ENCODE results near the gene SNRPA1. TPM values are rescaled to one million over a fixed set of nuclear protein-coding genes. Genes with fewer than 3 reads are reported as not detected.

The SNRPA1 gene
- total and polyA plus RNA-seq, 2 donors (not counting 3 experiments of a cell fraction or from before 2014, with no cell fraction given) = 68.5 to 82.7 TPM

DNA sequence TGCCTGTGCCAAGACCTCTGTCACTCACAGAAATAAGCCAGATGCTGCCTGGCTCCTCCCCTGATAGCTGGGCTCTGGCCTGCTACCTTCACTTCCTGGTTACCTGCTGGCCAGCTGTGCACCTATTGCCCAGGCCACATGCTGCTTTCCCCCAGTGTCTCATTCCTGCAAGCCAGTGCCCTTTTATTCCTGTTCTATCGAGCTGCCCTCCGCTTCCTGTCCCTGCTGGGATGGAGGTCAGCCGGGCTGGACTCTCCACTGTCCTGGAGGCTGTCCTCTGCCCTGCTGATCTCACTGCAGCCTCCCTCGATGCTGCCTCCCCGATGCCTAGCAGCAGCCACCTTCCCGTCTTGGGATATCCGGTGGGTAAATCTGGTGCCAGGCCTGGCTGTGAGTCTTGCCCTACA is 37.0 kb upstream of the SNRPA1 start:
- Histone ChIP-seq H3K79me2 (ENCODE audit: control insufficient read depth, insufficient read depth, low read length) (no peaks in the 10 kb centered on the region), H3K36me3 (ENCODE audit: control insufficient read depth in 2 of 2, extremely low read depth in 1 of 2, insufficient read depth in 2 of 2, low read length in 2 of 2) (no peaks in the 10 kb centered on the region), H3K9me3 (replicated peaks; ENCODE audit: control insufficient read depth, insufficient read depth, low read length) (no peaks in the 10 kb centered on the region), H3K9me1 (replicated peaks; ENCODE audit: control insufficient read depth, extremely low read depth, insufficient read depth, low read length) (no peaks in the 10 kb centered on the region), H3K27me3 (ENCODE audit: control insufficient read depth in 2 of 2, insufficient read depth in 2 of 2, low read length in 2 of 2) (no peaks in the 10 kb centered on the region), H3K4me3 (replicated peaks in 1 of 3; ENCODE audit: insufficient read depth in 1 of 3, low read depth in 1 of 3, low read length in 3 of 3) (no peak overlapping the region), H3K27ac (ENCODE audit: insufficient read depth, low read depth, low read length) (no peak overlapping the region), H2AFZ (ENCODE audit: low read depth, low read length) (no peak overlapping the region), H3K9ac (replicated peaks; ENCODE audit: extremely low read depth, insufficient read depth, low read length) (no peak overlapping the region), H4K20me1 (replicated peaks; ENCODE audit: control insufficient read depth, extremely low read depth, insufficient read depth, low read length) (no peaks in the 10 kb centered on the region), H3K4me1 (ENCODE audit: control insufficient read depth, extremely low read depth, insufficient read depth, low read length) (no peaks in the 10 kb centered on the region), H3K4me2 (ENCODE audit: insufficient read depth, low read length) (no peak overlapping the region)
- no TSS peak for BruUV-seq (replicated peaks)
- ChIA-PET POLR2A (no interaction called here), CTCF (interaction anchor here (1.7 kb wide), 1 partner anchor 12 kb away, joined by 5 read pairs; no protein-coding TSS in a partner anchor)
- intact Hi-C loops (cut with micrococcal nuclease) = no loop called here
- TF ChIP-seq FOS (IDR thresholded peaks at IDR 0.05; ENCODE audit: borderline replicate concordance, insufficient read depth, low read length) = no peak
- no peak for TF ChIP-seq EZH2 (IDR thresholded peaks at IDR 0.05; ENCODE audit: borderline replicate concordance, low read depth, low read length, severe bottlenecking)
- no peak for TF ChIP-seq POLR2A (IDR thresholded peaks at IDR 0.05; ENCODE audit: low read depth, low read length)
- TF ChIP-seq JUN (IDR thresholded peaks at IDR 0.05; ENCODE audit: borderline replicate concordance, insufficient read depth, insufficient read length, low read depth) = no peak
- no peak for TF ChIP-seq GATA2 (IDR thresholded peaks at IDR 0.05; ENCODE audit: insufficient read depth, insufficient read length, low read depth, low read length)
- TF ChIP-seq POLR2AphosphoS5 (IDR thresholded peaks at IDR 0.05; ENCODE audit: insufficient read depth, low read depth, low read length) = no peak
- TF ChIP-seq, protein P1, sequence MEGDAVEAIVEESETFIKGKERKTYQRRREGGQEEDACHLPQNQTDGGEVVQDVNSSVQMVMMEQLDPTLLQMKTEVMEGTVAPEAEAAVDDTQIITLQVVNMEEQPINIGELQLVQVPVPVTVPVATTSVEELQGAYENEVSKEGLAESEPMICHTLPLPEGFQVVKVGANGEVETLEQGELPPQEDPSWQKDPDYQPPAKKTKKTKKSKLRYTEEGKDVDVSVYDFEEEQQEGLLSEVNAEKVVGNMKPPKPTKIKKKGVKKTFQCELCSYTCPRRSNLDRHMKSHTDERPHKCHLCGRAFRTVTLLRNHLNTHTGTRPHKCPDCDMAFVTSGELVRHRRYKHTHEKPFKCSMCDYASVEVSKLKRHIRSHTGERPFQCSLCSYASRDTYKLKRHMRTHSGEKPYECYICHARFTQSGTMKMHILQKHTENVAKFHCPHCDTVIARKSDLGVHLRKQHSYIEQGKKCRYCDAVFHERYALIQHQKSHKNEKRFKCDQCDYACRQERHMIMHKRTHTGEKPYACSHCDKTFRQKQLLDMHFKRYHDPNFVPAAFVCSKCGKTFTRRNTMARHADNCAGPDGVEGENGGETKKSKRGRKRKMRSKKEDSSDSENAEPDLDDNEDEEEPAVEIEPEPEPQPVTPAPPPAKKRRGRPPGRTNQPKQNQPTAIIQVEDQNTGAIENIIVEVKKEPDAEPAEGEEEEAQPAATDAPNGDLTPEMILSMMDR (IDR thresholded peaks at IDR 0.05; ENCODE audit: extremely low read depth in 1 of 2, insufficient read depth in 1 of 2, low read depth in 1 of 2, low read length in 2 of 2) = no peak
- TF ChIP-seq, protein P2, sequence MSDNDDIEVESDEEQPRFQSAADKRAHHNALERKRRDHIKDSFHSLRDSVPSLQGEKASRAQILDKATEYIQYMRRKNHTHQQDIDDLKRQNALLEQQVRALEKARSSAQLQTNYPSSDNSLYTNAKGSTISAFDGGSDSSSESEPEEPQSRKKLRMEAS (IDR thresholded peaks at IDR 0.05; ENCODE audit: insufficient read depth, insufficient read length) = no peak
- dilution Hi-C loops (cut with MboI; ENCODE audit: extremely low pct_ligation_motif_present, low sequenced_read_pairs) = no loop called here
- FAIRE-seq = no peak
- no peak for DNase-seq (ENCODE audit: low read depth, low spot score)

All from endothelial cell of umbilical vein (primary cell).